OCI-M2 (cell line): ENCODE measurements around the gene CHST8.

Source experiments
- DNase-seq: peaks from one replicate; lab custom pipeline; 2025; ENCODE audit not compliant: unreplicated experiment; lab: John Stamatoyannopoulos, UW

The CHST8 gene

DNA sequence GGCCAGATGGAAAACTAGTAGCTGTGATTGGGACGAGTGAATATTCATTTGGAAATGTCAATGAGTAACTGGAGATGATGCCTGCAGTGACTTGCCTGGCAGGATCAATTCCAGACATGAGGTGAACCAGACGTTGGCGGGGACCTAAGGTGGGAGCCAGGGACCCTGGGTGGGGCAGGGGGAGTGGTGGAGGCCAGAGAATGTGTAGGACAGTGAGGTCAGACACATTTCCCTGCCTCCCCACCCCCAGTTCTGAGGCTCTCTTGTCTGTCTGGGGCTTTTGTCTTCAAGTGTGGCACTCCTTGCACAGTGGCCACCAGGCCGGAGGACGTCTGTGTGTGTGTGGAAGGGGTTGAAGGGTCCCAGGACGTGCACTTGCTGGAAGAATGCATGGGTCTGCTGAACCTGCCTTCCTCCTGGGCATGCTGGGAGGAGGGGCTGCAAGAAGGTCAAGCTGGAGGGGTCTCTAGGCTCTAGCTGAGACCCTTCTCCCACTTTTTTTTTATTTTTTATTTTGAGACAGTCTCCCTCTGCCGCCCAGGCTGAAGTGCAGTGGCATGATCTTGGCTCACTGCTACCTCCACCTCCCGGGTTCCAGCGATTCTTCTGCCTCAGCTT lies 51.6 kb downstream of the CHST8 start:
- no peak for DNase-seq

DNA sequence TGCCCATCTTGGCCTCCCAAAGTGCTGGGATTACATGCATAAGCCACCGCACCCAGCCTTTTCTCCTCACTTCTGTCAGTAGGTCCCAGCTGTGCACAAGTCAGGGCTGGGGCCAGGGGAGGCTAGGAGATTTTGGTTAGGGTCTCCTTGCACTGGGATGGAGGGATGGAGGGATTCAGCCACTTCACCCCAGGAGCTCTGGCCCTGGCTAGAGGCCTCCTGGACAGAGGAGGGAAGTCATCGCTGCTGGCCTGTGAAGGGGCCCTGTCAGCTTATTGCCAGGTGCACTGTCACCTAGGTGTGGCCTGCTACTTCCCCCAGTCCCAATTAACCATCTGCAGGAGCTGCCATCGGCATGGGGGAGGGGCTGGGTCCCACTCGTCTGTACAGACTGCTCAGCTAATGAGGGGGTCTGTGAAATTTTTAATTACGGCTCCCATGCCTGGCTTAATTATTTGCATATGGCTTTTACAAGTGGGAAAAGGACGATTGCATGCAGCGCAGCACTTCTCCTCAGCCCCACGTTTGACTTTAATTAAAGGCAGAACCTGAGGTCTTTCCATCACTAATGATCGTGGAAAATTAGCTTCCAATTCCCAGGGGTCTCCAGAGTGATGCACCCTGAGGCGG lies 52.4 kb downstream of the CHST8 start:
- no peak for DNase-seq

DNA sequence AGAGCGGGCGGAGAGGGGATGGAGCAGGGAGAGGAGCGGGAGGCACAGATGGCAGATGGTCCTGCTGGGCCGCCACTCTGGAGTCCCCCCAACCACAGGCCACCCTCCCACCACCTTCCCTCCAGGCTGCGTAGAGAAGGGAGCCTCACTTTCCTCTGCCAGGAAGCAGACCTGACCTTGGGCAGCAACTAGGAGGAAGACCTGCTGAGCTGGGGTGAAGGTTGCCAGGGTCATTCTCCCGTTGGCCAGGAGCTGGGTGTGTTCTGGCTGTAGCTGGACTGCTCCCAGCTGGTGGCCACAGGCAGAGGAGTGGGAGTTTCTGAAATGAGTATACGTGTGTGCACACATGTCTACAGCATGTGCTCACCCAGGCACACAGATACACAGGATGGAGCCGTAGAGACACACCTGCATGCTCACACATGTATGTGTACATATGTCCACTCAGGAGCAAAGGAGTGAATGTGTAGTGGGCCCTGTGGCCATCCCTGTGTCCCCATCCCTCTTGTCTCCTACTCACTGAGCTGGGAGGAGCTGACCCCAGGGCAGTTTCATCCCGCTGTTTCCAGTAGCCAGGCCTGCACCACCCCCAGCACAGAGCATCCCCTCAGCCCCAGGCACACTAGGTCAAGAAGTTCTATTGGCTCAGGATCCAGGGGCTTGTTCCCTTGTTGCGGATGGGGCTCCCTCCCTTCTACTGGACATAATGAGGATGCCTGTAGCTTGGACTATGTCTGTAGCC lies 53.0 kb downstream of the CHST8 start:
- DNase-seq, result no peak

DNA sequence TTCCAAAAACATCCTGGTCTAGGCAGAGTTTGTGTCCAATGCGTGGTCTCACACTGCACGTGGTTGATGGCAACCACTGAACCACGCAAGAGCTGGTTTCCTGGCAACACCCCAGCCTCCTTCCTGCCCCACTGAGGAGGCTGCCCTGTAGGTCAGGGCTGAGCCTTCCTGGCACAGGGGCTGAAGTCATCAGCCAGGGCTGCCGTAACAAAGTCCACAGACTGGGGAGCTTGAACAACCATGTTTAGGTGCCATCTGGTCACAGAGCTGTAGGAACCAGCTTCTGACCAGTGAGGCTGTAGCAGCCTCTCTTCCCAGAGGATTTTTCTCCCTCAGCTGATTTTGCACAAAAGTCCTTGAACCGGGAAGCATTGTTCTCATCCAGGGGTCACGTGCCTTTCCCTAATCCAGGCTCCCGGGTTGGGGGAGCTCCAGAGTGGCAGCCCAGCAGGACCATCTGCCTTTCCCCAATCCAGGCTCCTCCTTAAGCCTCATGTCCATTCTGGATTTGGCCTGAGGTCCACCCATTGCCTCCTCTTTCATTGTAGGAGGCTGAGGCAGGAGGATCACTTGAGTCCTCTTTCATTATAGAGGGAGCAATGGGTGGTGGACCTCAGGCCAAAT lies 53.9 kb downstream of the CHST8 start:
- DNase-seq, result no peak

DNA sequence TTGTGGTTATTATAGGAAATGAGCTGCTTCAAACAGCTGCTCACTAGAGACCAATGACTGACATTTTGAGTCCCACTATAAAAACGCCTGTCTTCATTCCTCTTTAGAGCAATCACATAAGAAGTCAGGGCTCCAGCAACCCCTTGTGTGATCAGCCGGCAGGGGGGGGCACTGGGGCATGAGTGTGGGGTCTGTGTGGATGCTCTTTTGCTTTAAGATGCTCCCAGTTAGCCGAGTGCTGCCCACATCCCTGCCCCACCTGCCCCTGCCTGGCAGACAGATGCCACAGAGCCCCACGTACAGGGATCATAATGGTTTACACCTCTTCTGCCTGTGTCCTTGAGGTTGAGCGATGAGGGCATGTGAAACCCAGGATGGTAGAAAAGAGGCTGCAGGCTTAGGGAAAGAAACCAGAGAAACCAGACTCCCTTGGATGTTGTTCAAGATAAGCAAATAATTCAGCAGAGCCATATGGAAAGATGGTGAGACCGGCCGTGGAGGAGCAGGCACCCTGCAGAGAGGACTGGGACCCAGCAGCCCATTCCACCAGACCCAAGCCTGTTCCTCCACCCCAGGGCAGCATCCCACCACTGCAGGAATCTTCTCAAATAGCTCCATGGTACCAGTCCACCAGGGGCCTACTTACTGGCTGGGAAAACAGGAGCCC lies 55.4 kb downstream of the CHST8 start:
- no peak for DNase-seq

DNA sequence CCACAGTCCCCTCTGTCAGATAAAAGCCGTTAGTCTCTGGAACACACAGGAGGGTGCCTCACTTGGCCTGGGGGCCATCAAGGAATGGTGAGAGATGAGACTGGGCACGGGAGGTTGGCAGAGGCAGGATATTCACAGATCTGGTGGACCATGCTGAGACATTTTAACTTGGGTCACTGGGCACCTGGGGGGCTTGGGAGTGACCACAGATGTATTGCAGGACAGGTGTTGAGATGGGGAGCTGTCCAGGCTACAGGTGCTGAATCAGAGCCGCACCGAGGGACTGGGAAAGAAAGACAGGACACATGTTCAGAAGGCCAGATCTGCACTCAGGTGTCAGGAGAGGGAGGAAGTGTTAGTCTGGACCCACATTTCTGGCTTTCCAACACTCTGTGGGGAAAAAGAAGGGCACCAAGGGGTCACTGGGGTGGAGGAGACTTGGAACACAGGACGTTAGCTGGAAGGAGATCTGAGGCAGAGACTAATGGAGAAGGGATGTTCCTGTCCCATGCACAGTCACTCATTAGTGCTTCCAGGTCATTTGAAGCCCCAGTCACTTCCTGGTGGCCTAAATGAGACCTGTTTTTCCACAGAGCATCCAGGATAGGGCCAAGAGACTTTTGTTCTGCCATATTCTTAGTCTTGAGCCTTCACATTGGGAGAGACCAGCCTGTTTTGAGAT lies 56.1 kb downstream of the CHST8 start:
- DNase-seq, result no peak

DNA sequence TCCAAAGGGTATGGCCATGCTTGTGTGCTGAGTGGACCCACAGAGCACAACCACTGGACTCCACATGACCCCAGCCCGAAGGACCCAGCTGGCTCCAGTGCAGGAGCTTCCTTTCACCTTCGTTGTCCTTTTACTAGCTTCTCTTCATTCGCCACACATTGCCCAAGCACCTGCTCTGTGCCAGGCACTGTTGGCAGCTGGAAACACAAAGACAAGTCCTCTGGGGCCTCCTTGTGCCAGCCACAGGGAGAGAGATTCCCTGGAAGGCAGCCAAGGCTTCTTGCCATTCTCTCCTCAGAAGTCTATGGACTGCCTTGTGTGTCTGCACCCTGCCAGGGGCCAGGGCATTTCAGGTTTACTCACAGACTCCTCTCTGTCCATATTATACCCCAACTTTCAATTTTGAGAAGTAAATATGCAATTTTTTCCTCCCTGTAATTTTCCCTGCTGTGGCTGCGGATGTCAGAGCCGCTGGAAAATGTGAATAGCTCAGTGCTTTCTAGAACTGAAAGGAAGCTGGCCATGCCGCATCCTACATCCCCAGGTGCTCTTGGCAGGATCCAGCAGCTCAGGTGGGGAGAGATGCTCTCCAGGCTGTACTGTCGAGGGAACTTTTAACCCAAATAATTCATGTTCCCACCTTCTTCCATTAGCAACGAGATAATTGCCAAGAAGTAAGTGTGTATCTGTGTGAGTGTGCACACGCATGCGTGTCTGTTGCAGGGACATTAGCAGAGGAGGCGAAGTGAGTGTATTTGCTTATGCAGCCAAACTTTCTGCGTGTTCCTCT lies 57.2 kb downstream of the CHST8 start:
- no peak for DNase-seq

DNA sequence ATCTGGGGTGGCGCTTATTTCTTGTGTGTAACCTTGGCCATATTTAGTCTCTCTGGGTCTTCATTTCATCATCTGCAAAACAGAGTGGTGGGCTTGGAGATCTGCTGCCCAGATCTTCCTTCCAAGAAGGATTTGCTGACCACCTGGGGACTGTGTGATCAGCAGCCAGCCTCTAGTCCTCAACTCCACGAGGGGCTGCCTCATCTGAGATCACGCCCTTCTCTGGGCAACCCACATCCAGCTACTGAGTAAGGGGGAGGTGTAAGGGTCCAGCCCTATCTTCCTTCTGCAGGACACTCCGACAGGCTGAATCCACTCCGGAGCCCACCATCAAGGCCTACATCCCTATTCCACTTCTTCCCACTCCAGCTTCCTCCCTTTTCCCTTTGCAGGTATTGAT lies 57.9 kb downstream of the CHST8 start:
- DNase-seq, result no peak

DNA sequence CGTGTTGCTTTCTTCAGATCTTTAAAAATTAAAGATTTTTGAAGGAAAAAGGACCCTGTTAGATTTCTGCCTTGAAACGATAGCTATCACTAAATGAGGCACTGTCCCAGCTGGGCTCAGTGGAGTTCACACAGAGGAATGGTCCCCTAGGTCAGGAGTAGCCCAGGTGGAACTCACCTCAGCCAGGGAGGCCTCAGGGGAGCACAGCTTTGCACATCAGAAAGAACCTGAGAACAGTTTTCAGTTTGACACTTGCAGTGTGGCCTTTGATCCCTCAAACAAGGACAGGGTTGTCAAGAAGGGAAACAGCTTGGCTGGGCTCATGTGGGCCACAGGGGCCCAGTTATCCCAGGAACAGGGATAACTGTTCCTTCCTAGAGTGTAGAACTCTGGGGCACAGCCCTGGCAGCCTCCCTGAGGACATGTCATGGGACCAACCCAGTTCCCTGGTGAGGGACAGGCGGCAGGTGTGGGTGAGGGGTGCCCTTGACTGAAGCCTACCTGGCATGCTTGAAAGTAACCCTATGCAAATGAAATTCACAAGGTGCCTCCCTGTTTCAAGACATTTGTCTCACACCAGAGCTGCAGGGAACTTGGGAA lies 59.4 kb downstream of the CHST8 start:
- no peak for DNase-seq

DNA sequence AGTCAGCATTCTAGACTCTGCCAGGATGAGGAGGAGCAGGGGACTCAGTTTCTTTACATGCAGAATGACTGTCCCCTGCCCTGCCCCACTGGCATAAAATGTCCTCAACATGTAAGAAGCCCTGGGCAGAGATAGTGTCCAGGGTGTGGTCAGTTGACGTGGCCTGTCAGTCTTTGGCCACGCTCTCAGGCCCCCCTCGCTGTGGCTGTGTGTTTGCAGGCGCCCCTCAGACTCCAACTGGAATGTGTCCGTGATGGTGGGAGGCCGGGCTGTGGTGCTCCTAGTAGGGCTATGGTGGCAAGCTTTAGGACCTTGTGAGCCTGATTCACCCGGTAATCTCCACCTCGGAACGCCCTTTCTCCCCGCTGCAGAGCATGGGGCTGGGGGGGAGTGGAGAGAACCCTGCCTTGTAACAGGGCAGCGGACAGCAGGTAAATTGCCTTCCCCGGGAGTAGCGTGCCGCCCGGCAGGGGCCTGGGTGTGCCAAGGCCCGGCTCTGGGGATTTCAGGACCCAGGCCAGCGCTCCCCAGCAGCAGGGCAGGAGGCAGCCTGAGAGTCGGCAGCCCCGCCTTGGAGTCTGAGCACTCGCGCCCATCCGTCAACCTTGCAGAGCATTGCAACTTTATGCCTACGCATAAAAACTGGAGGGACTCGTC lies 62.3 kb downstream of the CHST8 start:
- DNase-seq, result no peak

DNA sequence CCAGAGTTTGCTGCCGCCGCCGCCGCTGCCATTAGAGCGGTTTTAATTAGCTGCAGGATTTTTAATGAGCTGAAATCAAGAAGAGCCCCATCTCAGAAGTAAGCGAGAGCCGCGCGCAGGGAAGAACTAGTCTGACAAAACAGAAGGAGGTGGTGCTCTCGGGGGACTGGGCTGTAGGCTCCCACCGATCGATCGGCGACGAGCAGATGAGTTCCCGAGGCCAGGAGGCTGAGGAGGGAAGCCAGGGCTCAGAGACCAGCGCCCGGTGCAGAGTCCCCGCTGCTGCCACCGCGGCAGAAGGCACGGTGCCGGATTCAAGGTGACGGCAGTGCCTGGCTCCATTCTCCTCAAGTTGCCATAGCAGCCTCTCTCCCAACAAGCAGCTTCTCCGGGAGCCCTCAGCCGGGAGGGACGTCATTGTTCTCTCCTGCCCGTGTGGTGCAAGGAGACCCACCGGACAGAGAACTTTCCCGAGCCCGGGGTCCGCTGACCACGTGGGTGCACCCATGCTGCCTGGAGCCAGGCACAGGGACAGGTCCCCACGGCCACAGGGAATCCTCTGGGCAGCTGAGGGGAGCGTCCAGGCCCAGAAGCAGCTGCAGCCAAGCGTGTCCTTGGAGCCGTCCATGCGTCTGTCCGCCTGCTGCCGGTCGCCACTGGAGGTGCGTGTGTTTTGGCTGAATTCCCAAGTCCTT lies 62.9 kb downstream of the CHST8 start:
- no peak for DNase-seq

DNA sequence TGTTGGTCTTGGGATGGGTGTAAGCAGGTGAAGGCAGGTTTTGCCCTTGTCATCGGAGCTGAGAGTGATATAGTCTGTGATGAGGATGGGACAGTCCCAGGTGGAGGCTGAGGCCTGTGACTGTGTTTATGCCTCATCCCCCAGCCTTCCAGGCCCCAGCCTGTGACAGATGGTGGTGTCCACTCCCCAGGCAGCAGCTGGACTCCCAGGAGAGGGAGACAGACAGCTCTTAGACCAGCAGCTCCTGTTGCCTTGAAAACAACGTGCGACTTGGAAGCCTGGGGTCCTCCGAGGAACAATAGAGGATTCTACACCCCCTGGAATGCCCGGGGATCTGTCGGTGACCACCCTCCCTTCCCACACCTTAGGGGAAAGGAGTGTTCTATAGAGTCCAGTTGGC lies 63.8 kb downstream of the CHST8 start:
- no peak for DNase-seq

DNA sequence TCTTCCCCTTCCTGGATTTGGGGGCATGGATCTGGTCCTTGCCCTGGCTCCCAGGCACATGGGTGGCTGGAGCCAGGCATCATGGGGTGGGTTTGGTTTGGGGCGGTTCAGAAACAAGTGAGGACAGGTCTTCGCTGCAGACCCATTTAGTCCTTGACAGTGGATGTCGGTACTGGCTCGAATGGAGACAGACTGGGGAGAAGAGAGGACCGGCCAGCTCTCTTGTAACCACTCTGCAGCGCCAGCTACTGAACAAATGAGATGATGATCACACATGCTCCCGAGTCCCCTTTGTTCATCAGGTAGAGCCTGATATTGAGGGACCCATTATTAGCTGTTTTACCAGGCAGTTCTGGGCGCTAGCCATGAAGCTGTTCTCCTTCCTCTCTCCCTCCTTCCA lies 64.5 kb downstream of the CHST8 start:
- no peak for DNase-seq

DNA sequence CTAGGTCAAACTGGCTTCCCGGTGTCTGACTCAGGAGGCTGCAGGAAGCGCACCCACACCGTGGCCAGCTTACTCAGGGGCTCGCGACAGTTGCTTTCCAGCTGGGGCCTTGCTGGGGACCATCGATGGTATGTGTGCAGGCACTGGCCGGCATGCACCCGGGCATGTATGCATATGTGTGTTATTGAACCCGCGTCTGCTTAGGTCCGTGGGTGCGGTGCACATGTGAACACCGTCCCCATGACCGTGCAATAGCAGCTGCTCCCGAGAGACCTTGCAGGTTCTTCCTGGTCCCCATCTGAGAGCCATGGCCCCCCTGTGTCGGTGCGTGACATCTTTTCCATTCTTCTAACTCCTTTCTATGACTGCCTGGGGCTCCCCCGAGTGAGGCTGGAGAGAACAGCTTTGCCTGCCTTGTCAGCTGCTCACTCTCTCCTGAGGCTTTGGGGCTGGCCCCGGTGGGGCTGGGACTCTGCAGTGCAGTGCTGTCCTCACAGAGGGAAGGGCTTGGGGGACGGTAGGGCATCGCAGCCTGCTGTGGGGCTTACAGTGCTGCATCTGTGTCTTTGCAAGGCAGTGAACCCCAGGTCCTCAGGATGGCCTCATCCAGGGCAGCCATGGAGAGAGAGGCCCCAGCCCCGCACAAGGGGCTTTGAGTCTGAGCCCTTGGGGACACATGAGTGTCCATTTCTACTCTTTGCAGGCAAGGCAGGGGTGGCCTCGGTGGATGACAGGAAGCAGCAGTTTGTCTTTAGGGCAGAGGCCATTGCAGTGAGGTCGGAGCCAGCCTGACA lies 65.1 kb downstream of the CHST8 start:
- DNase-seq, result no peak

DNA sequence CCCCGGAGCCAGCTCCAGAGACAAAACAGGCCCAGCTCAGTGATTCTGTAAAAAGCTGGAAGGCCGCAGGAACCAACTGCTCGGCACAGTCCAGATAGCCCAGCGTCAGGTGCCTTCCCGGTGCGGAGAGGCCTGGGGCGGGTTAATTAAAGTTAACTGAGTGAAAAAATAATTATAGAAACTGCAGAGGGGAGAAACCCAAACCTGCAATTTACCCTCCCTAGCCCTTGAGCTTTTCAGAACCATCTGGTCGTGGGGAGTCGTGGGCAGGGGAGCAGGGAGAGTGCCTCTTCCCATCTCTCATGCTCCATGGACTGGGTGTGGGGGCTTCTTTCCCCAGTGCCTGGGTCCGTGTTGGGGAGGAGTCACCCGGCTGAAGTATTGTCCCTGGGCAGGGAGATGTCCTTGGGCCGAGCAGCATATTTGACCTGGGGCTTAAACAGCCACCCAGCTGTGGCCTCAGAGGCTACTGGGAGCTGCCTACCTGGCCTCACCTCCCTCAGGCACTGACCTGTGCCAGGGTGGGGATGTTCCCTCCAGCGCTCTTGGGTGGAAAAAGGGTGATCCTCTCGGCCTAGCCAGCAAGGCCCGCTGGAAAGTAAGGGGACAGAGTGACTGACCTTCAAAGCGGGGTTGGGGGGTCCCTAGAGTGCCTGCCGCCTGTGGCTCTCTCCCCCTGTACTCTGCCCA lies 65.9 kb downstream of the CHST8 start:
- DNase-seq, result no peak

DNA sequence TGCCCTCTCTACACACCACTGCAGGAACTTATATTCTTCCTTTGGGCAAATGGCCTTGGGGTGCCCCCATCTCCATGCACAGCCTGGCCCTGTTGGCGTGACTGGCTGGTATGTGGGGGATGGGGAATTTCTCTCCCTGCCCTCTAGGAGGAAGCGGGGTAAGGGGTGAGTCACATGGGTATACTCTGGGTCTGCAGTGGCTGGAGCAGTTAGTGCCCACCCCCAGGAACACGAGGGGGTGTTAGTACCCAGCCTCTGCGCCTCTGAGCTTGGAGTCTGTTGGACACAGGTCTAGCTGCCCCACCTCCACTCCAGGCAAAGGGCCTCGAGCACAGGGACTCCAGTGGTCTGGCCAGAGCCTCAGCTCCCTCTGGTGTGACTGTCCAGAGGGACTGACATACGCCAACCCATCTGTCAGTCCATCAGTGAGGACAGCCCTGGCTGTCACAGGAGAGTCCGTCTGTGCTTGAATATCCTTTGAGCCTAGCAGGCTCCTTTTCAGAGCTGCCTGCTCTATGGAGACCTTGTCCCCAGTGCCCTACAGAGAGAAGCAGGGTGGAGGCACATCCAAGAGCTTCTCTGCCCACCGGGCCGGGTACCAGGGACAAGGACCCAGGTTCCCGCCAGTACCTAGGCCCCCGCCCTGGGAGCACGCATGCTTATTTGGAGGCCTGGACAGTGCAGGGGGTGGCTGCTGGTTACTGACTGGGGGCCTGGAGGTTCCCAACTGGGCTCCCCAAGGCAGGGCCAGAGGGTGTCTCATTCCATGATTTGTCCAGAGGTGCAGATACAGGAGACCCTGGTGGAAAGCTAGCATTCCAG lies 66.6 kb downstream of the CHST8 start:
- no peak for DNase-seq
